ENCODE data around the gene IDUA.

IDUA gene

GRCh38 chr4:995311-996026, 8.6 kb downstream of the IDUA start:
- no peak for TF ChIP-seq GATA3 (IDR thresholded peaks at IDR 0.05; ENCODE audit: low read depth, low read length)
- no peak for TF ChIP-seq GATA2 (IDR thresholded peaks at IDR 0.05; ENCODE audit: low read depth, low read length)

DNA sequence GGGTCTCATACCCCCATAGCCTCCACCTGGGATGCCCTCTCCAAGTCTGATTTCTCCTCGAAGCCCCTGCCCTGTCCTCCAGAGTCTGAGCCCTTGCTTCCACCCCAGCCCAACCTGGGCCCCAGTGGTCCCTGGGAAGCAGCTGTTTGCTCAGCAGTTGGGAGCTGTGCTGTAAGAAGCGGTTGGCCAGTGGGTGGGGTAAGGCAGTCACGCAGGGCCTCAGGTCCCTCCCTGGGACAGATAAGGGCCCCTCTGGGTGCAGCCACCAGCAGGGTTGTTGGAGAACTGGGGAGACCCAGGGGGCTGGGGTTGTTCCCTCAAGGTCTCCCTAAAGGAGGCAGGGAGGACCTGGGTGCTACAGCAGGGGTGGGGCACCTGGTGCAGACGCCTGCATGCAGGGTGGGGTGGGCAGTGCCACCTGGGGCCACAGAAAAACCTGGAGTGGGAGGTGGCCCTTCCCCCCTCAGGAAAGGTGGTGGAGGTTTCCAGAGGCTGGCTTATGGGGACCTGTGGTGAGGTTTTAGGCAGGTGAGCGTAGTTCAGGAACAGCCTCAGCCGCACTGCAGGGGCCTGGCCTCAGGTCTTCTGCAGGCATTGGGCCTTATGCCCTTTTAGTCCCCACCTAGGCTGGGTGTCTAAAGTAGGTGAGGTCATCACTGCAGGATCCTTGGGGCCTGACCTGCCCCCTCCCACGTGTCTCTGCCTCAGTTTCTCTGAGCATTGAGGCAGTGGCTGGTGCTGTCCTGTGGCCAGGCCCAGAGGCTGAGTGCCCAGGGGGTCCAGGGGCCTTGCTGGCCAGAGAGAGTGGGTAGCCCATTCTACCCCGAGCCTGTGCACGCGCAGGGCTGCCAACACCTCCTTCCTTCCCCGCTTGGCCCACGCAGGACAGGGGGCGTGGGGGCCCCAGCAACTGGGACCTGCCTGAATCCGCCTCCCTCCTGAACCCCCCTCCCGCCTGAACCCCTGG, 9.5 kb downstream of the IDUA start:
- TF ChIP-seq GATA2 (IDR thresholded peaks at IDR 0.05; ENCODE audit: low read depth, low read length) (no peak), GATA3 (IDR thresholded peaks at IDR 0.05; ENCODE audit: low read depth, low read length) (no peak)

GRCh38 chr4:996997-997374, 10.1 kb downstream of the IDUA start:
- TF ChIP-seq GATA3 (IDR thresholded peaks at IDR 0.05; ENCODE audit: low read depth, low read length) (no peak), GATA2 (IDR thresholded peaks at IDR 0.05; ENCODE audit: low read depth, low read length) (no peak)

- TF ChIP-seq GATA2 (IDR thresholded peaks at IDR 0.05; ENCODE audit: low read depth, low read length) (no peak), GATA3 (IDR thresholded peaks at IDR 0.05; ENCODE audit: low read depth, low read length) (no peak)
These were observed 10.7 kb downstream of the IDUA start for GRCh38 chr4:997375-998071.

DNA sequence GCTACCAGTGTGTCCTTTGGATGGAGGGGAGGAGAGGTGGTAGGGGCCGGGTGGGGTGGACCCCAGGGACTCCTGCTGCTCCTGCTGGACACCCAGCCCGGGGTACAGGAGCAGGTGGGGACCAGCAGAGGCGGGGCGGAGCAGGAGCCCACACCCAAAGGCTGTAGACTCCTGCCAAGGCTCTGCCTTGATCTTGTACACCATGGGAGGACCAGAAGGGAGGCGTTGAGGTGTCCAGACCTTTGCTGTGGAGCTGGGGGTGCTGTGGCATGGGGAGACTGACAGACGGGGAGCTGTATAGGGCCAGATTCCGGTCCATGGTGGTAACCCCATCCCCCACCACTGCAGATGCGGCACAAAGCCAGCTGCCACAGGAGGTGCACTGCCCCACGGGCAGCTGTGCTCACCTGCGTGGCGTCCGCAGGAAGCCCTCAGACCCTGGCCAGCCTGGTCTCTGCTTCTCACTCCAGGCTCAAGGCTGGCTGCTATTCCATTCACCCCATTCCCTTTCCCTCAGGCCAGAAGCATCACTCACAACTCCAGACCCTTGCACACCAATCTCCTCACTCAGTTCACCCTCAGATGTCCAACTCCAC, 11.3 kb downstream of the IDUA start:
- TF ChIP-seq GATA3 (IDR thresholded peaks at IDR 0.05; ENCODE audit: low read depth, low read length) (no peak), GATA2 (IDR thresholded peaks at IDR 0.05; ENCODE audit: low read depth, low read length) (no peak)

- TF ChIP-seq GATA3 (IDR thresholded peaks at IDR 0.05; ENCODE audit: low read depth, low read length) = no peak
- no peak for TF ChIP-seq GATA2 (IDR thresholded peaks at IDR 0.05; ENCODE audit: low read depth, low read length)
These were observed 13.1 kb downstream of the IDUA start for GRCh38 chr4:999882-1000425.

GRCh38 chr4:1000686-1001260, 13.9 kb downstream of the IDUA start:
- TF ChIP-seq GATA3 (IDR thresholded peaks at IDR 0.05; ENCODE audit: low read depth, low read length) = no peak
- no peak for TF ChIP-seq GATA2 (IDR thresholded peaks at IDR 0.05; ENCODE audit: low read depth, low read length)

- no peak for TF ChIP-seq GATA2 (IDR thresholded peaks at IDR 0.05; ENCODE audit: low read depth, low read length)
- no peak for TF ChIP-seq GATA3 (IDR thresholded peaks at IDR 0.05; ENCODE audit: low read depth, low read length)
These were observed 14.8 kb downstream of the IDUA start for GRCh38 chr4:1001561-1002130.

DNA sequence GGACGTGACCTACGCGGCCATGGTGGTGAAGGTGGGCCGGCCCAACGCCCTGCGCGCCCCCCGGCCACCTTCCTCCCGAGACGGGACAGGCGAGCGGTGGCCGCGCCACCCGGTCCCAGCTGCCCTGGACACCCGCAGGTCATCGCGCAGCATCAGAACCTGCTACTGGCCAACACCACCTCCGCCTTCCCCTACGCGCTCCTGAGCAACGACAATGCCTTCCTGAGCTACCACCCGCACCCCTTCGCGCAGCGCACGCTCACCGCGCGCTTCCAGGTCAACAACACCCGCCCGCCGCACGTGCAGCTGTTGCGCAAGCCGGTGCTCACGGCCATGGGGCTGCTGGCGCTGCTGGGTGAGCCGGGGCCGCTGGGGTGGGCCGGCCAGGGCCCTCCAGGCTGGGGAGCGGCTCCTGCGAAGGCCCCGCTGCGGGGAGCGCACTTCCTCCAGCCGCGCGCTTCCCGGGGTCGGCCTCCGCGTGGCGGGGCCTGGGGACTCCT, 15.3 kb downstream of the IDUA start:
- TF ChIP-seq GATA3 (IDR thresholded peaks at IDR 0.05; ENCODE audit: low read depth, low read length) = no peak
- no peak for TF ChIP-seq GATA2 (IDR thresholded peaks at IDR 0.05; ENCODE audit: low read depth, low read length)

- no peak for TF ChIP-seq GATA2 (IDR thresholded peaks at IDR 0.05; ENCODE audit: low read depth, low read length)
- TF ChIP-seq GATA3 (IDR thresholded peaks at IDR 0.05; ENCODE audit: low read depth, low read length) = no peak
These were observed 15.9 kb downstream of the IDUA start for GRCh38 chr4:1002631-1003251.

DNA sequence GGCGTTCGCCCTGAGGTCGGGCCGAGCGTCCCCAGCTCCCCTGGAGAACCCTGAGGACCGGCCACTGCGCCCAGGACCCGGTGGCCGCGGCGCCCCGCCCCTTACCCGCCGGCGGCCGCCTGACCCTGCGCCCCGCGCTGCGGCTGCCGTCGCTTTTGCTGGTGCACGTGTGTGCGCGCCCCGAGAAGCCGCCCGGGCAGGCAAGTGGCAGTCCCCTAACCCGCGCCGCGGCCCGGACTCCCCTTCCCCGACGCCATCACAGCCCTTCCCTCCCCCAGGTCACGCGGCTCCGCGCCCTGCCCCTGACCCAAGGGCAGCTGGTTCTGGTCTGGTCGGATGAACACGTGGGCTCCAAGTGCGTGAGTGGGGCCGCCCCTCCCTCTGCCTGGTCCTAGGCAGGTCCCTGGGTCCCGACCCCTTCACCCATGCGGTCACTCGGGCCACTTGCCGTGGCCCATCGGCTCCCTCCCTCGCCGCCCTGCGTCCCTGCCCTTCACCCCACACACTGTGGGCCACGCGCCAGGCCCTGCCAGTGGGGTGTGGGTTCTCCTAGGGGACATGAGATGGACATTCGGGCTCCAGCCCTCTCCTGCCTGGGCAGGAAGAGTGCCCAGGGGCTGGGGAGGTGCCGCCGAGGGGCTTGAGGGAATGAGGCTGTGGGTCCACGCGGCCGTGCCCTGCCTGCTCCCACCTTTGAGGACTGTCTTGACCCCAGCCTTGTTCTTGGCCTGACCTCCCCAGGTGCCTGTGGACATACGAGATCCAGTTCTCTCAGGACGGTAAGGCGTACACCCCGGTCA, 16.6 kb downstream of the IDUA start:
- TF ChIP-seq GATA3 (IDR thresholded peaks at IDR 0.05; ENCODE audit: low read depth, low read length) (no peak), GATA2 (IDR thresholded peaks at IDR 0.05; ENCODE audit: low read depth, low read length) (no peak)

- TF ChIP-seq GATA2 (IDR thresholded peaks at IDR 0.05; ENCODE audit: low read depth, low read length) (no peak), GATA3 (IDR thresholded peaks at IDR 0.05; ENCODE audit: low read depth, low read length) (no peak)
These were observed 17.2 kb downstream of the IDUA start for GRCh38 chr4:1004071-1004418.

All from SH-SY5Y (cell line).